GM06990 (cell line): ENCODE data around the gene POFUT2.
"Not testable (repeated sequence)": the region's sequence is repeated elsewhere in the genome, so short reads cannot be mapped to it uniquely, and the experiment has no call there.

ENCODE experiments used
- DNase-seq: peaks from one replicate; pipeline ENCODE4 v3.0.0-alpha.2; 2011; ENCODE audit not compliant: insufficient read length; ENCODE audit errors: extremely low read depth
- H3K27me3 ChIP-seq: replicated peaks from 2 replicates; pipeline ENCODE4 v1.6.0; 2011; ENCODE audit warnings: low read length; ENCODE audit not compliant: control insufficient read depth, insufficient read depth
- H3K36me3 ChIP-seq: 2 replicates; pipeline ENCODE4 v1.5.1; 2011; ENCODE audit warnings: low read length; ENCODE audit not compliant: control insufficient read depth, insufficient read depth
- H3K4me3 ChIP-seq: replicated peaks from 2 replicates; pipeline ENCODE4 v1.5.1; 2011; ENCODE audit warnings: low read depth, mild to moderate bottlenecking, control low read depth, low read length
- CTCF ChIP-seq: IDR thresholded peaks from 2 replicates; pipeline ENCODE4 v1.5.1; 2011; ENCODE audit warnings: low read length, control low read depth, mild to moderate bottlenecking, inconsistent platforms; ENCODE audit not compliant: insufficient read depth, poor library complexity, severe bottlenecking

Gene POFUT2

GRCh38 chr21:45318556-45319404 is 31.1 kb upstream of the POFUT2 start:
- no peak for DNase-seq
- Histone ChIP-seq H3K36me3 (no peaks in the 10 kb centered on the region), H3K27me3 (no peaks in the 10 kb centered on the region; the same call in 1 of the 2 replicates), H3K4me3 (no peak overlapping the region)
- TF ChIP-seq CTCF: no peak

- Histone ChIP-seq H3K27me3 (no peaks in the 10 kb centered on the region; the same call in 1 of the 2 replicates), H3K4me3 (no peak overlapping the region), H3K36me3 (no peaks in the 10 kb centered on the region)
- no peak for TF ChIP-seq CTCF
- DNase-seq: no peak
Observed at GRCh38 chr21:45318146-45318555, 30.5 kb upstream of the POFUT2 start.

GRCh38 chr21:45317398-45318145 is 29.9 kb upstream of the POFUT2 start:
- TF ChIP-seq CTCF: no peak
- no peak for DNase-seq
- no peak overlapping the region for H3K4me3 ChIP-seq
- no peaks in the 10 kb centered on the region; the same call in 1 of the 2 replicates for H3K27me3 ChIP-seq
- H3K36me3 ChIP-seq: no peaks in the 10 kb centered on the region

- Histone ChIP-seq H3K36me3 (no peaks in the 10 kb centered on the region), H3K27me3 (no peaks in the 10 kb centered on the region; the same call in 1 of the 2 replicates), H3K4me3 (no peak overlapping the region)
- DNase-seq: no peak
- TF ChIP-seq CTCF: no peak
Observed at GRCh38 chr21:45316871-45317397, 29.2 kb upstream of the POFUT2 start.

- H3K4me3 ChIP-seq, DNase-seq, H3K27me3 ChIP-seq, H3K36me3 ChIP-seq: not testable (repeated sequence)
Observed at GRCh38 chr21:45315676-45316470, 28.2 kb upstream of the POFUT2 start.
